Bronchus fibroblast of lung (primary cell): Measurements from ENCODE around the gene NKAIN2. TPM values are rescaled to one million over a fixed set of nuclear protein-coding genes. Genes with fewer than 3 reads are reported as not detected.

ENCODE experiments used
- total RNA-seq: library from RNA; depleted of rRNA; stranded (reverse); fragments of >200 nt; gene quantifications from 2 replicates; pipeline ENCODE4 v1.2.3, GENCODE V29; 2015

Gene NKAIN2
- not detected in 2 replicates for total RNA-seq

GRCh38 chr6:123803504-123804013 lies at the start of gene NKAIN2:
Gene NKAIN2, plus strand, starts transcription at chr6:123803865.

Other genes with a start within 250 kb of the NKAIN2 start
- gene TRDN, start 166.9 kb upstream of the NKAIN2 start, total RNA-seq: not detected in 2 replicates